NT2/D1 (cell line): ENCODE measurements around the gene CBR4.

Source experiments
- DNase-seq: peaks from one replicate; pipeline ENCODE4 v3.0.0-alpha.2; 2011; ENCODE audit warnings: low read depth, low spot score
- H3K27me3 ChIP-seq: 2 replicates; pipeline ENCODE4 v1.6.0; 2011; ENCODE audit warnings: mild to moderate bottlenecking; ENCODE audit not compliant: insufficient read length, insufficient read depth
- H3K36me3 ChIP-seq: 2 replicates; pipeline ENCODE4 v1.6.1; 2011; ENCODE audit warnings: mild to moderate bottlenecking, low read length, mixed read lengths; ENCODE audit not compliant: insufficient read depth, insufficient read length
- H3K4me1 ChIP-seq: 2 replicates; pipeline ENCODE4 v1.5.1; 2011; ENCODE audit not compliant: insufficient read depth, insufficient read length
- H3K4me3 ChIP-seq: 2 replicates; pipeline ENCODE4 v1.5.1; 2011; ENCODE audit warnings: low read depth; ENCODE audit not compliant: insufficient read length
- H3K9ac ChIP-seq: 2 replicates; pipeline ENCODE4 v1.6.0; 2011; ENCODE audit warnings: low read depth; ENCODE audit not compliant: insufficient read length
- H3K9me3 ChIP-seq: 2 replicates; pipeline ENCODE4 v1.5.1; 2011; ENCODE audit warnings: mild to moderate bottlenecking, low read length; ENCODE audit not compliant: insufficient read depth
- SUZ12 ChIP-seq: IDR thresholded peaks from 2 replicates; pipeline ENCODE4 v1.6.1; 2011; ENCODE audit not compliant: insufficient read length, insufficient read depth; ENCODE audit errors: extremely low read depth
- YY1 ChIP-seq: IDR thresholded peaks from 2 replicates; pipeline ENCODE4 v1.6.1; 2011; ENCODE audit not compliant: insufficient read length, insufficient read depth
- ZNF274 ChIP-seq: IDR thresholded peaks from 2 replicates; pipeline ENCODE4 v1.6.1; 2011; ENCODE audit warnings: mild to moderate bottlenecking, low read depth, low read length

The CBR4 gene

GRCh38 chr4:169010125-169011023, at the start of gene CBR4:
Gene CBR4 (minus strand): TSS chr4:169010255. CDS start chr4:169010089, 166 bp downstream.
- Histone ChIP-seq H3K4me1 (no peaks in the 10 kb centered on the region), H3K36me3 (peaks cover 9% of the 10 kb centered on the region), H3K4me3 (peak within 1 kb of the TSS; percentile 75), H3K27me3 (no peaks in the 10 kb centered on the region), H3K9me3 (no peaks in the 10 kb centered on the region), H3K9ac (peak within 1 kb of the TSS; percentile 90)
- DNase-seq: peak; percentile 95
- TF ChIP-seq YY1 (no peak), SUZ12 (no peak), ZNF274 (no peak)

GRCh38 chr4:169059306-169060211, 49.5 kb upstream of the CBR4 start:
- no peak for DNase-seq
- H3K9me3 ChIP-seq: no peaks in the 10 kb centered on the region
- H3K27me3 ChIP-seq: no peaks in the 10 kb centered on the region
- no peak overlapping the region for H3K9ac ChIP-seq
- TF ChIP-seq ZNF274 (no peak), YY1 (no peak), SUZ12 (no peak)
- no peak overlapping the region for H3K4me3 ChIP-seq
- H3K36me3 ChIP-seq: no peaks in the 10 kb centered on the region
- no peaks in the 10 kb centered on the region for H3K4me1 ChIP-seq

DNA sequence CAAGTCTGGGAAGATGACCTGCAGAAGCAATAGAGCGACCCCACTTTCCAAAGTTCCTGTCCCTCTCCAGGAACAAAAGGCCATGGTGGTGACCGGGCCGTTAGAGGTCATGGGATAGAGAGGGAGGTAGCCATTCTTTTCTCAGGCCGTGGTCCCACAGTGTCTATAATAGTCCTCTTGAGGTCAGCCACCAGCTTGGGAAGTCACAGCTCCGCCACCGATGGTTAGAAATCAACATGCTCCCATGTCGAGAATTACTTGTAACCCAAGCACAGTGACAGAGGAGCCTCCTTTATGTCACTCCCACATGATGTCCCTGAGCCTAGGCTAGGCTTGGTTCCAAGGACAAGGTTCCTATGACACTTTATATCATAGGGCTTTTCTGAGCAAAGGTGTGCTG, 48.3 kb upstream of the CBR4 start:
- Histone ChIP-seq H3K27me3 (no peaks in the 10 kb centered on the region), H3K4me1 (no peaks in the 10 kb centered on the region), H3K4me3 (no peak overlapping the region), H3K9ac (no peak overlapping the region), H3K36me3 (no peaks in the 10 kb centered on the region), H3K9me3 (no peaks in the 10 kb centered on the region)
- TF ChIP-seq YY1 (no peak), SUZ12 (no peak), ZNF274 (no peak)
- no peak for DNase-seq

GRCh38 chr4:169054879-169055278, 44.8 kb upstream of the CBR4 start:
- no peaks in the 10 kb centered on the region for H3K36me3 ChIP-seq
- no peak for DNase-seq
- no peak overlapping the region for H3K4me3 ChIP-seq
- TF ChIP-seq ZNF274 (no peak), SUZ12 (no peak), YY1 (no peak)
- H3K9me3 ChIP-seq: no peaks in the 10 kb centered on the region
- H3K27me3 ChIP-seq: no peaks in the 10 kb centered on the region
- no peak overlapping the region for H3K9ac ChIP-seq
- H3K4me1 ChIP-seq: no peaks in the 10 kb centered on the region

DNA sequence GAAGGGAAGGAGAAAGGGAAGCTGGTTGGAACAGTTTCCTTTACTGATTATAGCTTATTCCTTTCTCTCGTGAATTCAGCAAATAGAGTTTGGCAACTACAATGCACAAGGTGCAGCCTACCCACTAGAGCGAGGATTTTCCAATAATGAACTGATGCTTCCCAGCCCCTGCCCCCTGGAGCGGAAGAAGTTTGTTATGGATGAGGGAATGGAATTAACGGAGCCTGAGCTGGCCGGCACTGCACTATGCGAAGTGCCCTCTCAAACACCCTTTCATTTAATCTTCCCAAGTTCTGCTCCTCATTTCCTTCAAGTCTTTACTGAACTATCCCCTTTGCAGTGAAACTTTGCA, 42.5 kb upstream of the CBR4 start:
- Histone ChIP-seq H3K27me3 (no peaks in the 10 kb centered on the region), H3K4me3 (no peak overlapping the region), H3K36me3 (no peaks in the 10 kb centered on the region), H3K4me1 (no peaks in the 10 kb centered on the region), H3K9ac (no peak overlapping the region), H3K9me3 (no peaks in the 10 kb centered on the region)
- TF ChIP-seq ZNF274 (no peak), YY1 (no peak), SUZ12 (no peak)
- no peak for DNase-seq

DNA sequence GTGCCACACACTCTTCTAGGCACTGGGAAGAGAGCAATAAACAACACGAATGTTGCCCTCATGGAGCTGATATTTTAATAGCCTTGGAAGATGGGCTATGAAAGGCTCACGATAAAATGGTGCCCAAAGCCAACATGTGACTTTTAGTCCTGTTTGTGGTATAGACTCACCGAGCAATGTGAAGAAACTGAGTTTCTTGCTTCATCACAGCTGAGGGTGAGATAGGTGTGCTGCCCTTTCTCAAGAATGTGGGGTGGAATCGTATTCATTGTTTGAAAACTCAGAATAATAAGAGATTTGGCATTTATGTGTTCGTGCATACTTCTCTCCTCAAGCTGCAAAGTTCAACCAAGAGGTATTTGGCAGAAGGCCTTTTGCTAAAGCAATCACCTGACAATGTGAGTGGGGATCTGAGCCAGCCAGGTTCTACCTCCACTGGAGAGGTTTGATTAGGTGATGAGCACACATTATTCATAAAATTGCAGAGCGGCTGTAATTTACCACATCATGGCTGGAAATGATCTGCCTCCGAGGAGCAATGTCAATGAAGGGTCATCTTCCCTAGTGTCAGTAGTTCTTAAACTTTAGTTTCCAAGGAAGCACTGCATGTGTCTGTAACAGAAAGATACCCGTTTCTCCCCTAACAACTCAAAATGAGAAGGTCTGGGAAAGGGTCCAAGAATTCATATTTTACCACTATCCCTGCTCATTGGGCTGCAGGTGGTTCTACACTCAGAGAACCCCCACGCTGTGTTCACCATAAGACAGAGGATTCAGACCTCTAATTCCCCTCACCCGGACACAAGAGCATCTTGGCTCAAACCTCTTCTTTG, 41.9 kb upstream of the CBR4 start:
- TF ChIP-seq SUZ12 (no peak), YY1 (no peak)
- no peaks in the 10 kb centered on the region for H3K27me3 ChIP-seq
- no peaks in the 10 kb centered on the region for H3K9me3 ChIP-seq
- no peaks in the 10 kb centered on the region for H3K36me3 ChIP-seq
- no peak for DNase-seq
- H3K4me3 ChIP-seq: no peak overlapping the region
- H3K4me1 ChIP-seq: no peaks in the 10 kb centered on the region
- H3K9ac ChIP-seq: no peak overlapping the region
